Globus pallidus (tissue), 1 donor: ENCODE results near the gene DLL1.
"Not testable (repeated sequence)": the region's sequence is repeated elsewhere in the genome, so short reads cannot be mapped to it uniquely, and the experiment has no call there.

ENCODE experiments used
- DNase-seq: peaks from one replicate; pipeline ENCODE4 v3.0.0-alpha.2; 2015; ENCODE audit warnings: low spot score

Gene DLL1, protein sequence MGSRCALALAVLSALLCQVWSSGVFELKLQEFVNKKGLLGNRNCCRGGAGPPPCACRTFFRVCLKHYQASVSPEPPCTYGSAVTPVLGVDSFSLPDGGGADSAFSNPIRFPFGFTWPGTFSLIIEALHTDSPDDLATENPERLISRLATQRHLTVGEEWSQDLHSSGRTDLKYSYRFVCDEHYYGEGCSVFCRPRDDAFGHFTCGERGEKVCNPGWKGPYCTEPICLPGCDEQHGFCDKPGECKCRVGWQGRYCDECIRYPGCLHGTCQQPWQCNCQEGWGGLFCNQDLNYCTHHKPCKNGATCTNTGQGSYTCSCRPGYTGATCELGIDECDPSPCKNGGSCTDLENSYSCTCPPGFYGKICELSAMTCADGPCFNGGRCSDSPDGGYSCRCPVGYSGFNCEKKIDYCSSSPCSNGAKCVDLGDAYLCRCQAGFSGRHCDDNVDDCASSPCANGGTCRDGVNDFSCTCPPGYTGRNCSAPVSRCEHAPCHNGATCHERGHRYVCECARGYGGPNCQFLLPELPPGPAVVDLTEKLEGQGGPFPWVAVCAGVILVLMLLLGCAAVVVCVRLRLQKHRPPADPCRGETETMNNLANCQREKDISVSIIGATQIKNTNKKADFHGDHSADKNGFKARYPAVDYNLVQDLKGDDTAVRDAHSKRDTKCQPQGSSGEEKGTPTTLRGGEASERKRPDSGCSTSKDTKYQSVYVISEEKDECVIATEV

DNA sequence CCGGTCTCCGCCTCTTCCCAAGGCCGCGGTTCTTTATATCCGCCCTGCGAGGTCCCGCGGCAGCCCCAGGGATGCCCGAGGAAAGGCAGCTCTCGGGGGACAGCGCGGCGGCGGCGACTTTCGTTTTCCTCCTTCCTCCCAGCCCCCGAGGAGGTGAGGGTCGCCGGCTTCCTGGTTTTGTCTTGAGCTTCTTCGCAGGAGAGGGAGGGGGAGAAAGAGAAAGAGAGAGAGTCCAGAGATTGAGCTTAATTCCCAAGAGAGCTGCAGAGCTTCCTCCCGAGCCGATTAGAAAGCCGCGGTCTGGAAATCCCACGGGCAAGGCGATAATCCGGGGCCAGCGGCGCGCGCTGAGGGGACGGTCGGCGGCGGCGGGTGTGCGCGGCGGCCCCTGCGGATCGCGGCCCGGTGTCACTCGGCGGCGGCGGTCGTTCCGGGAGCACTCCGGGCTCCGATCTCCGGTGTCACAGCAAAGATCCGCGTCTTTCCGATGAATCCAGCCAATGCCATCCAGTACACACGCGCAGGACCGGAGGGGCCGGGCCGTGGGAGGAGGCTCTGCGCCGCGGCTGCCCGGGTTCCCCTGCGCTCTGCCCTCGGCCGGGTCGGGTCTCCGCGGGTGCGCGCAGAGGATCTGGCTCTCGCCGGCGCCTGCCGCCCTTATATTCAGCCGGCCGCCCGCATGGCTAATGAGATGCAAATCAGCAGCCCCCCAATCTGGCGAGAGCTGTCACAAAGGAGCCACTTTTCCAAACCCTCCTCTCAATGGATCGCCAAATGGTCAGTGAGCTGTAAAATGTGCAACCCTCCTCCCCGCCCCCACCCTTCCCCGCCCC is at the start of gene DLL1:
Gene DLL1 (minus strand): TSS at position 783 of the 833 bp plus-strand sequence. CDS start 939 bp downstream, outside the sequence.
- DNase-seq: peak; percentile 96

DNA sequence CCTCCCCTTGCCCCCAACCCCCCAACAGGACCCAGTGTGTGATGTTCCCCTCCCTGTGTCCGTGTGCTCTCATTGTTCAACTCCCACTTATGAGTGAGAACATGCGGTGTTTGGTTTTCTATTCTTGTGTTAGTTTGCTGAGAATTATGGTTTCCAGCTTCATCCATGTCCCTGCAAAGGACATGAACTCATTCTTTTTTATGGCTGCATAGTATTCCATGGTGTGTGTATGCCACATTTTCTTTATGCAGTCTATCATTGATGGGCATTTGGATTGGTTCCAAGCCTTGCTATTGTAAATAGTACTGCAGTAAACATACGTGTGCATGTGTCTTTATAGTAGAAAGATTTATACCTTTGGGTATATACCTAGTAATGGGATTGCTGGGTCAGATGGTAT is 44.3 kb upstream of the DLL1 start:
- DNase-seq: not testable (repeated sequence)

GRCh38 chr6:170329321-170329720 is 38.4 kb upstream of the DLL1 start:
- no peak for DNase-seq

DNA sequence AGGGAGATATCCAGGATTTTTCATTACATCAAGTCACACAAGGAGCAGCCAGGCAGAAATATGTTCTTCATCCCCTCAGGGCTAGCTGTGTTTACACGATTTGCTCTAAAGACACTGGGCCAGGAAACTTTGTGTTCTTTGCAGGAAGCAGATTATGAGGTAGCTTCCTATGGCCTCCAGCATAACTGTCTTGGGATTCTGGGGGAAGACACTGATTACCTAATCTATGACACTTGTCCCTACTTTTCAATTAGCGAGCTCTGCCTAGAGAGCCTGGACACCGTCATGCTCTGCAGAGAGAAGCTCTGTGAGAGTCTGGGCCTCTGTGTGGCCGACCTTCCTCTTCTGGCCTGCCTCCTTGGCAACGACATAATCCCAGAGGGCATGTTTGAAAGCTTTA is 26.8 kb upstream of the DLL1 start:
- no peak for DNase-seq

DNA sequence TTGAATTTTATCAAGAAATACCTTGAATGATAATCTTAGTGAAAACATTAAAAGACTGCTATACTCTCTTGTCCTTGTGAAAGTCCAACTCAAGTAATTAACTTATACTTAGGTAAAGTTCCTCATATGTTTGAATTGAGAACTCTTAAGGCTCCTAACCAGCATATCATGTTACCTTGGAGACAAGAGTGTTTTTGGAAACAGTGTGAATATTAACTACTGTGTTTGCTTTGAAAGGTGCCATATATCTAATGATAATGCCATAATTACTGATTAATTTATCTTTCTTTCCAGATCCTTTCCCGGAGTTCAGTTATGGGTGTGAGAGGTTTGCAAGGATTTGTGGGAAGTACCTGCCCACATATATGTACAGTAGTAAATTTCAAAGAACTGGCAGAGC is 26.2 kb upstream of the DLL1 start:
- DNase-seq: no peak

GRCh38 chr6:170316071-170316470 is 25.2 kb upstream of the DLL1 start:
- no peak for DNase-seq

DNA sequence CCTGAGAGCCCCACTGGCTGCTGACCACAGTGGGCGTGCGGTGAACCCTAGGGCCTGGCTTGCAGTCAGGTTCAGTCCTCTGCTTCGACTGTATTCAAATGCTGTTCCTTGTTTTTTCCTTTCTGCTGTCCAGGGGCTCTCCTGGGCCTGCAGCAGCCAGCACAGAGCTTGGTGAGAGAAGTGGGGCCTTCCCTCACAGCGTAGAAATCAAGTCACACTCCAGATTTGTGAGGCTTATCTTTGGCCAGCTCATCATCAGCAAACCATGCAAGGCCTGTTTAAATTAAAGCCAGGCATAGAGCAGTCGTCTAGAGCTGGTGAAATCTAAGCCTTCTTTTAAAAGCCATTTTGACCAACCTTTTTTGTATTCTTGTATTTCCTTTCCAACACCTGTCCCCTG is 24.1 kb upstream of the DLL1 start:
- no peak for DNase-seq

- no peak for DNase-seq
These were observed 22.9 kb upstream of the DLL1 start for GRCh38 chr6:170313716-170314295.

DNA sequence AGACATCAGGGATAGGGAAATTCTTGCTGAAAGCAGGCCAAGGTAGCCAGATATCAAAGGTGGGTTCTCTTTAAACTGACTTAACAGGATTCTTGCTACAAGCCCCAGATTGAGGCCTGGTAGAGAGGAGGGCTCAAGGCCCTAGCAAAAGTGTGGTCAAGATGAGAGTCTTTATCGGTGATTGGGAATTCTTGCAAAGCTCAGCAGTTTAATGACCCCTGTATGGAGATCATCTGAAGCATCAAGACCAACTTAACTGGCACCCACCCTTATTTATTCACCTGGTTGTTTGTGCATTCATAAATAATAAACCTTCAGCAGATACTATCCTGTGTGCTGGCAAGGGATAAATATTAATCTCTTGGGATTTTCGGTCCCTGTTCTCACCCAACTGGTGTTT is 22.0 kb upstream of the DLL1 start:
- no peak for DNase-seq

DNA sequence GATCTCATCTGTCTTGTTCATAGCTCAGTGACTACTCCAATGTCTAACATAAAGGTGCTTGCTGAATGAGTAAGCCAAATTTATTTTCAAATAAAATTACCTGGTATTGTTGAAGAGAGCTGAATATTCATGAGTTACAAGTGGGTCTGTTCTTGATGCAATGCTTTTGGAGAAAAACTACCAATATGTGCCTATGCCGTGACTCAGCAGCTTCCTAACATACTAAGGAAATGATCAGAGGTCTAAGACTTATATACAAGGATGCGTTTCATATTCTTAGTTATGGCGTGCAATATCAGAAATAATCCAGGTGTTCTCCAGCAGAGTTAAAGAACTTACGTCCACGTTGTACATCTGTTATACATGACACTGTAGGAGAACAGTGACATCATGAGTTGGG is 20.8 kb upstream of the DLL1 start:
- no peak for DNase-seq

GRCh38 chr6:170308761-170309160 is 17.9 kb upstream of the DLL1 start:
- DNase-seq: no peak

DNA sequence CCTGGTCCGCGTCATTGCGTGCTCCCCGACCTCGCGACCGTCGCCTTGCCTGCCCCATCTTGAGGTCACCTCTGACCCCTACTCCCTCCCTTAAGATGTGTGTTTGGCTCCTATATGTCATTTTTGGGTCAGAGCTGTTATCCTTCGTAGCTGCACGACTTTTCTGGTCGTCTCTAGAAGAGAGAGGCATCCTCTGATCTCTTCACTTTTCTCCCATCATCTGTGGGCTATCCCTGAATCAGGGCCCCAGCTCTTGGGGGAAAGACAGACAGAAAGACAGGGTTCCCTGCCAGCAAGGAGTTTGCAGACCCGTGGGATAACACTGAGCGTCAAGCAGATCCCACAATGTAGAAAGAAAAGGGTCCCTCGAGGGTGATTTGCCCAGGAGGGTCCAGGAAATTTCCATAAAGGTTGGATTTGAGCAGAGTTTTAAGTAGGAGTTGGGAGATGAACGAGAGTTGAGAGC is 16.2 kb upstream of the DLL1 start:
- DNase-seq: no peak

GRCh38 chr6:170306324-170307079 is 15.6 kb upstream of the DLL1 start, which contains the start of gene FAM120B:
FAM120B (plus strand) TSS chr6:170306758; CDS start chr6:170317391, 10,633 bp downstream.
- peak; percentile 96 for DNase-seq

DNA sequence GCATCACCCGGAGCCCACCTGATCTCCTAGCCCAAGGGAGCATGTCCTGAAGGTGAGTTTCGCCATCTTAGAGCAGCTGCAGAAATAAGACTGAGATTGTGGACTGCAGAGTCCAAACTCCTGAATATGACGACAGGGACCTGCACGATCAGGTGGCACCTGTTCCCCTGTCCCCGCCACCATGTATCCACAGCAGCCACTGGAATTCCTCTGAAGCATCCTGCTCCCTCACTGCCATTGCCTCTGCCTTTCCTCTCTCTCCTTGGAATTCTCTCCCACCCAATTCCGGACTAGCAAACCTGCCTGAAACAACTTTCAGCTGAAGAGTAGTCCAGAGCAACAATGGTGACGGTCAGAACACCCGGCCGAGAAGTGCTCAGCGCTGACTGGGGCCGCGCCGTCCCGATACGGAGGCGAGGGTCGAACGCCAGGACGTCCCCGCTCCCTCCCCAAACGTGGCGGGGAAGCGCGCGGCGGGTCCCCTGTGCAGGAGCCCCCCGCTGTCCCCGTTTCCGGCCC is 15.0 kb upstream of the DLL1 start:
- no peak for DNase-seq

GRCh38 chr6:170301184-170301583 is 10.3 kb upstream of the DLL1 start:
- no peak for DNase-seq

- DNase-seq: no peak
These were observed 7.8 kb upstream of the DLL1 start for GRCh38 chr6:170298688-170299087.

DNA sequence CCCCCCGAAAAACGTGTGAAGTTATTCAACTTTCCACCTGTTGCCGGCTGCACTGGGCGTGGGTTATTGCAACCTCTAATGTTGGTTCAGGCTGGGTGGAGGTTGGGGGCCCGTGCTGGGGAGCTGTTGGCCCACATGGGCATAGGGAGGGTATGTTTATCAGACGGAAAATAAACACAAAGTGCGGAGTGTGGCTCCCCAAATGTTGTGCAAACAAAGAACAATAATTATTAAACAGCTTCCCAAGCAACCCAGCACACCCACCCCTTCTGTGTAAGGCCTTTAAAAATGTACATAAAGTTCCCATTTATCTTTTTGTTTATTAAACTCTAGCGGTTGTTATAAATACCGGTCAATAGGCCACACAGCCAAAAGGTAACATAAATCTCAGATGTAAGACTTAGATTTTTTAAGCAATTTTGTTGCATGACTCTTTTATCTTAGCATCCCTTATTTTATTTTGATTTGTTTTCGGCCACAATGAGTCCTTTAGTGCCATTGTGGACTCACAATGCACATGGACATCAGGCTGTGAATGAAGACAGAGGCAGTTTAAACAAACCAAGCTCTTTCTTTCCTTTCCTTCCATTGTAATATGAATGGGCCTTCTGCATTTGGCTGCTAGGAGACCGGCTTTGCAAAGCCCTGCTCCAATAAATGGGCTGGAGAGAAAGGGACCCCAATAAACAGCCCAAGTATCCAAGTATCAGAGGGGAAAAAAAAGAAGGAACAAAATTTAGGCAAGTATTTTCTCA is 6.9 kb upstream of the DLL1 start:
- DNase-seq: peak; percentile 90

GRCh38 chr6:170296746-170297575 is 6.1 kb upstream of the DLL1 start:
- DNase-seq: peak; percentile 61

- DNase-seq: no peak
These were observed 5.5 kb upstream of the DLL1 start for GRCh38 chr6:170296423-170296745.
